ENCODE measurements around the gene LRRC8E.
"Not testable (repeated sequence)": the region's sequence is repeated elsewhere in the genome, so short reads cannot be mapped to it uniquely, and the experiment has no call there.

Gene LRRC8E

DNA sequence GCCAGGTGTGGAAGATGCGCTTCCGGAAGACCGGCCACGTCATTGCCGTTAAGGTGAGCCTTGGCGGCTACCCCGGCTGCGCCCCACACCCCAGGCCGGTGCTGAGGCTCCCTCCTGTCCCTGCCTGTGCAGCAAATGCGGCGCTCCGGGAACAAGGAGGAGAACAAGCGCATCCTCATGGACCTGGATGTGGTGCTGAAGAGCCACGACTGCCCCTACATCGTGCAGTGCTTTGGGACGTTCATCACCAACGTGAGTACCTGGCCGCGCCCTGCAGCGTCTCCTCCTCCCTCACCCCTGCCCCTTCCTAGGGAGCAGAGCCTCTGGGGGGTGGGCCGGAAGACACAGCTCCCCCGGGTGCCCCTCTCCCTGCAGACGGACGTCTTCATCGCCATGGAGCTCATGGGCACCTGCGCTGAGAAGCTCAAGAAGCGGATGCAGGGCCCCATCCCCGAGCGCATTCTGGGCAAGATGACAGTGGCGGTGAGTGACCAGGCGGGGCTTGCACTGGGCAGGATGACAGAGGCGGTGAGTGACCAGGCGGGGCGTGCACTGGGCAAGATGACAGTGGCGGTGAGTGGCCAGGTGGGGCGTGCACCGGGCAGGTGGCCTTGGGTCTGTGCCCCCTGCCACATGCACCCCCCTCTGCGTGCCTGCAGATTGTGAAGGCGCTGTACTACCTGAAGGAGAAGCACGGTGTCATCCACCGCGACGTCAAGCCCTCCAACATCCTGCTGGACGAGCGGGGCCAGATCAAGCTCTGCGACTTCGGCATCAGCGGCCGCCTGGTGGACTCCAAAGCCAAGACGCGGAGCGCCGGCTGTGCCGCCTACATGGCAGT lies 22.2 kb downstream of the LRRC8E start:
- no peak for DNase-seq

DNA sequence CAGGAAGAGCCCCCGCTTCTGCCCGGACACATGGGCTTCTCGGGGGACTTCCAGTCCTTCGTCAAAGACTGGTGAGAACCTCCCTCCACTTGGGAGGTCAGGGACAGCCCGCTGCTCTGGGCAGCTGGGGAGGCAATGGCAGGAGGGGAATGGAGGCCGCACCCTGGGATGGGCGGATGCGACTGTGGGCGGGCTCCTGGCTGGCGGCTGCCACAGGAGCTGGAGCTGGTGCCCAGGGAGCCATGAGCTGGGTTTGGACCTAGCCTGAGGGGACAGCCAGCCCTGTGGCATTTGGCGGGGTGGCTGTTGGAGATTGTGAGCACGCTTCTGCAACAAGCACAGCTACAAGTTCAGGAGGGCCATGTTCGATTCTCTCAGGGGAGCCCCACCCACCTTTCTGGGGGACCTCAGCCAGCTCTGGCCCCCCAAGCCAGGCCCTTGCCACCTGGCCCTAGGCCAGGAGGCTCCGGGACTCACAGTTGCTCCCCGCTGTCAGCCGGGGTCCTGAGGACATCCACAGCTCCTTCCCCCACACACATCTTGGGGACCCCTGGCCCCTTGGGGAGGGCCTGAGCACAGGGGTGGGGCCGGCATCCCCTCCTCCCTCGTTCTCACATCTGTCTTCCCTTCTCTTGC lies 23.3 kb downstream of the LRRC8E start:
- DNase-seq = no peak

DNA sequence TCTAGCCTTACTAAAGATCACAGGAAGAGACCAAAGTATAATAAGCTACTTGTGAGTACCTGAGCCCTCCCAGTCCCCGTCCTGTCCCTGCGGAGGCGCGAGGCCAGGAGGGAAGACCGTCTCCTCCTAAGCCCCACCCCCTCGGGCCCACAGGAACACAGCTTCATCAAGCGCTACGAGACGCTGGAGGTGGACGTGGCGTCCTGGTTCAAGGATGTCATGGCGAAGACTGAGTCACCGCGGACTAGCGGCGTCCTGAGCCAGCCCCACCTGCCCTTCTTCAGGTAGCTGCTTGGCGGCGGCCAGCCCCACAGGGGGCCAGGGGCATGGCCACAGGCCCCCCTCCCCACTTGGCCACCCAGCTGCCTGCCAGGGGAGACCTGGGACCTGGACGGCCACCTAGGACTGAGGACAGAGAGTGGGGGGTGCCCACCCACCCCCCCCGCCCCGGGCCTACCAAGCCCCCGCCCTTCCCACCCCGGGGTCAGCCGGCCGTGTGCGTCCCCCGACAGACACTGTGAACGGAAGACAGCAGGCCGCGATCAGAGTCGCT lies 23.9 kb downstream of the LRRC8E start:
- DNase-seq = no peak

DNA sequence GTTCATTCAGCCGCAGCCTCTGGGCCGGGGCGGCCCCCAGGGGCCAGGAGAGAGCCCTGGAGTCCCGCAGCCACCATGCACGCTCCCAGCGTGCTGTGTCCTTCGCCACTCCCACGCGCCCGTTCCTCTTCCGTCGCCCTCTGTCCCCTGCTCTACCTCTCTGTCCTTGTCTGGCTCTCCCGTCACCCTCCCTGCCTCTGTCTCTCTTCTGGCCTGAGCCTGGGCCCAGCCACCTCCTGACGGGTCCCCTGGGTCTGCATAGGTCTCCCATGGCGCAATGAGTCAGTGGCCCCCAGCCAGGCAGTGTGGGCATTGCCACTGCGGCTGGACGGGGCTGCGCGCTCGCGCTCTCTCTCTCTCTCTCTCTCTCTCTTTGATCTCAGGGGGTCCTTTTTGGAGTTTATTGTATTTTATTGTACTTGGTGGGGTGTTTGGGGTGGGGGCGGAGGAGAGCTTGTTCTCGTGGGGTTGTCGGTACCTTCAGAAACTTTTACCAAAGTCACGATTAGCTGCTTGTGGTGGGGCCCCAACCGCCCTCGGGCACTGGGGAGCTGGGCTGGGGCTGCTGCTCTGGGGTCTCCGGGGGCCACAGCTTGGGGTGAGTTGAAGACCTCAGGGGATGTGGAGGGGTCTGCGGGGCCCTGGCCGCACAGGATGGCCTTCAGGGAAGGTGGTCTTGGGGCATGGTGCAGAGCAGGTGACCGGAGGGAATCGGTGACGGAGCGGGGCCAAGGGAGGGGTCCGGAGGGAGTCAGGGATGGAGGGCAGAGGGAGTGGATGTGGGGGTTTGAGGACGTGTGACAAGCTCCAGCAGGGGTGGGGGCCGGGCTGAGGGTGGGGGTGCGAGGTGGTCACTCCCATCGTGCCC lies 24.6 kb downstream of the LRRC8E start:
- no peak for DNase-seq

DNA sequence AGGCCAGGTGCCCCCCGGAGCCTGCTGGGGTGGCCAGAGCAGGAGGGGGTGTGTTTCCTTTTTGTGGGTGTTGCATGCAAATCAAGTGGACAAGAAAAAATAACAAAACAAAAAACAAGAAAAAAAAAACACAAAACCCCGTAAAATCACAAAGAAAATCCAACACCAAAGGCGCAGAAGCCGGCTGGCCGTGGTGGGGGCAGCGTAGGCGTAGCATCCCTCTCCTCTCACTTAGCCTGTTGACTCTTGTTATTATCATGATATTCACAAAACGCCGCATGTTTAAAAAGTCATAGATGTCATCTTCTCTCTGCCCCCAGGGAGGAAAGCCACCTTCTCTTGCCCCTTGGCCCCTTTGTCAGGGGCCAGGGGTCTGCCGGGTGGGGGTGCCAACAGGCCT lies 25.3 kb downstream of the LRRC8E start:
- no peak for DNase-seq

DNA sequence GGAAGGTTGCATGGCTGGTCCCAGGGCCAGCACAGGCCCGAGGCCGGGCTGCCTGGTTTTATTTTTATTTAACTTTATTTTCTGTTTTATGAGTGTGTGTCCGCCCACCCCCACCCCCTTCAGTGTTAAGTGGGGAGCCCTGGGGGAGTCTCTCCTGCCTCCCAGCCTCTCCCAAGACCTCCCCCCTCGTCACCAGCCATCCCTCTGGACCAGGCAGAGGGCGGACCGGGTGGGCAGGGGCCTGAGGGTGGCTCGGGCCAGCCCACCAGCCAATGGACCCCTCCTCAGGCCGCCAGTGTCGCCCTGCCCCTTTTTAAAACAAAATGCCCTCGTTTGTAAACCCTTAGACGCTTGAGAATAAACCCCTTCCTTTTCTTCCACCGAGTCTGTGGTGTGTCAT lies 25.8 kb downstream of the LRRC8E start:
- DNase-seq = no peak

DNA sequence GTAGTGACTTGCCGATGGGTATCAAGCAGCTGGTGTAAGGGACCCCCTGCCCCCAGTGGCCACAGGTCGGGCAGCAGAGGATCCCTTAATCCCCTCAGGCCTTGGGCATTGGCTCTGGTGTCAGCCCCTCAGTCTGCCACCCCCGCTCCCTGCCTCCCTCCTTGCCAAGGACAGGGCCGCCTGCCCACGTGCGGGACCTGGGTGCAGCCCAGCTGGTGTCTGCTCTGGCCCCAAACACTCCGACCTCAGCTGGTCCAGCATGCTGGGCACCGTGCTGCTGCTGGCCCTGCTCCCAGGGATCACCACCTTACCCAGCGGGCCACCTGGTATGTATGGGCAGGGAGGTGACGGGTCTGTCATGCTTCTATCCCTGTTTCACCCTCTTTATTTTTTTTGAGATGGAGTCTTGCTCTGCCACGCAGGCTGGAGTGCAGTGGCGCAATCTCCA lies 26.3 kb downstream of the LRRC8E start, which contains the start of gene TGFBR3L:
TGFBR3L (plus strand) TSS at position 233 of the 448 bp plus-strand sequence.
- DNase-seq = no peak

DNA sequence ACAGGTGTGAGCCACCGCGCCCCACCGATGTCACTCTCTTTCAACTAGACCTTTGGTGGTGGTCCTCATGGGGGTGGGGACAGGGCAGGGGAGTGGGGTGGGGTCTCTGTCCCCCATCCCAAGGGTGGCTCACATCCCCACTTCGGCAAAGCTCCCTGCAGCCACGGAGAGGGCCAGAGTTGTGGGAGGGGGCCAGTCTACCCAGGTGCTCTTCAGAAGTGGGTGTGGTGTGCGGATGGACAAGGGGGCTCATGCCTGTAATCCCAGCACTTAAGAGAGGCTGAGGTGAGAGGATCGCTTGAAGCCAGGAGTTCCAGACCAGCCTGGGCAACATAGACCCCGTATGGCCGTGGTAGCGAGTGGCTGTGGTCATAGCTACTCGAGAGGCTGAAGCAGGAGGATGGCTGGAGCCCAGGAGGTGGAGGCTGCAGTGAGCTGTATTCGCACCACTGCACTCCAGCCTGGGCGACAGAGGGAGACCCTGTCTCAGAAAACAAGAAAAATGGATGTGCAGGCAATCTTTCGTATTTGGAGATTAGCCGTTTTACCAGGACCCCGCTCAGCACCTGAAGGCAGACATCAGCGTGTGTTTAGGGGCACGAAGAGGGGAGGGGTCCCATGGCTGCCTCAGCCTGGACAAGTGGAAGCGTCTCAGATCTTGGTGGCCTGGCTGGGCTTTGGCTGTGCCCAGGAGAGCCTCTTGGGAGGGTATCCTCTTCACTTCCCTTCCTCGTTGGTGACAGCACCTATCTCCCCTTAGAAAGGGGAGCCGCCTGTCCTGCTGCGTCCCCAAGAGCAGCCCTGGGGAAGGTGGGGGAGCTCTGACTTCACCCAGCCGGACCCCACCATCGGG lies 27.2 kb downstream of the LRRC8E start:
- no peak for DNase-seq

DNA sequence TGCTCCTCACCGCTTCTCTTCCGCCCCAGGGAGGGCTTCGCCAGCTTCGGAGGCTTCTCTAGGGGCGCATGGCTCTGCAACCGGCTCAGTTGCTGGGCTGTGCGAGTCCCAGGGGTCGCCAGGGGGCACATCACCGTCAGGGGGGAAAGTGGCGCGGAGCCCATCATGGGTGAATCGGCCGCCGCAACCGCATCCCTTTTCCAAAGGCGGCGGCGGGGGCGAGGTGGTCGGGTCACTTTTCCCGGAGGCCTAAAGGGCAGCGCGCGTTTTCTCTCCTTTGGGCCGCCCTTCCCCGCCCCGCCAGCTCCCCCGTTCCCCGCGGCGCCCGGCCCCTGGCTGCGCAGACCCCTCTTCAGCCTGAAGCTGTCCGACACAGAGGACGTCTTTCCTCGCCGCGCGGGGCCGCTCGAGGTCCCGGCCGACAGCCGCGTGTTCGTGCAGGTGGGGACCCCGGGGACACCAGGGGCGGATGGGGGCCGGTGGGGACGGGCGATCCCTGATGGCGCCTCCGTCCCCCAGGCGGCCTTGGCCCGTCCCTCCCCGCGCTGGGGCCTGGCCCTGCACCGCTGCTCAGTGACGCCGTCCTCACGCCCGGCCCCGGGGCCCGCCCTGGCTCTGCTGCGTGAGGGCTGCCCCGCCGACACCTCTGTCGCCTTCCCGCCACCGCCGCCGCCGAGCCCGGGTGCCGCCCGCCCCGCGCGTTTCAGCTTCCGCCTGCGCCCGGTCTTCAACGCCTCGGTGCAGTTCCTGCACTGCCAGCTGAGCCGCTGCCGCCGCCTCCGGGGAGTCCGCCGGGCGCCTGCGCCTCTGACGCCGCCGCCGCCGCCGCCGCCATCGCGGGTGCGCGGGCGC lies 28.0 kb downstream of the LRRC8E start:
- DNase-seq = no peak

DNA sequence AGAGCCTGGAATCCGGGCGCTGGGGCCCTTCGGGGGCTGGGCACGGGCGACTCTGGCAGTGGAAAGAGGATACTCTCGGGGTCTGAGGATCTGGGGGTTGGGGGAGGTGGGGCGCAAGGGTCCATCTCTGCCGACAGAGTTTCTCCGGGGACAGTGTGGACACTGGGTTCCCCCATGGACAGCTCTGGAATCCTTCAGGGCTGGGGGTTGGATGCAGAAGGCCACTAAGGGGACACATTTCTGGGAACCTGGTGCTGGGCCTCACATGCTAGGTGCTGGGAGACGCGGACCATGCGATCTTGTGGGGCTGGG lies 28.6 kb downstream of the LRRC8E start:
- DNase-seq = no peak

DNA sequence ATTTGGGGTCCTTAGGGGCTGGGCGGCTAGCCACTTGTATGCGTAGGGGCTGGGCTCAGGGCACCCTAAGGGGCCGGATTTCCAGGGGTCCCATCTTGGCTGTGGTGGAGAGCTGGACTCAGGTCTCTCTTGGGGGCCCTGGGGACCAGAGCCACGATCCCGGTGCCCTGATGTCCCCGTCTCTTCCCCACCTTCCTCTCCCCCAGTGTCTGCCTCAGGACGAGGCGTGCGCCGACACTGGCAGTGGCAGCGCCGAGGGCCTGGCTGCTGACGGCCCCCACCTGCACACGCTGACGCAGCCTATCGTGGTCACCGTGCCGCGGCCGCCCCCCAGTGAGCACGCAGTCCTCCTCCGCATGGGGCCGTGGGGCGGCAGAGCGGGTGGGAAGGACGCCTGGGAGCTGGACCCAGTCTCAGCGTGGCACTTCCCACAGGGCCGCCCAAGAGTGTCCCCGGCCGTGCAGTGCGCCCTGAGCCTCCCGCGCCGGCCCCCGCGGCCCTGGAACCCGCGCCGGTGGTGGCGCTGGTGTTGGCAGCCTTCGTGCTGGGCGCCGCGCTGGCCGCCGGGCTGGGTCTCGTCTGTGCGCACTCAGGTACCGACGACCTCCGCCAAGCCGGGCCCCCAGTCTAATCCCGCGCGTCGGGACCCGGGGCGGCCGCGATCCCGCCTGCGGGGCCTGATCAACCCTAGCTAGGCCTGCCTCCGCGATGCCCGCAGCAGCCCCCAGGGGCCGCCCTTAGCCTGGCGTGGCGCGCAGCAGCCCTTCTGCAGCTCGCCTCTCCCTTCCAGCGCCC lies 29.2 kb downstream of the LRRC8E start:
- peak; percentile 9 for DNase-seq

DNA sequence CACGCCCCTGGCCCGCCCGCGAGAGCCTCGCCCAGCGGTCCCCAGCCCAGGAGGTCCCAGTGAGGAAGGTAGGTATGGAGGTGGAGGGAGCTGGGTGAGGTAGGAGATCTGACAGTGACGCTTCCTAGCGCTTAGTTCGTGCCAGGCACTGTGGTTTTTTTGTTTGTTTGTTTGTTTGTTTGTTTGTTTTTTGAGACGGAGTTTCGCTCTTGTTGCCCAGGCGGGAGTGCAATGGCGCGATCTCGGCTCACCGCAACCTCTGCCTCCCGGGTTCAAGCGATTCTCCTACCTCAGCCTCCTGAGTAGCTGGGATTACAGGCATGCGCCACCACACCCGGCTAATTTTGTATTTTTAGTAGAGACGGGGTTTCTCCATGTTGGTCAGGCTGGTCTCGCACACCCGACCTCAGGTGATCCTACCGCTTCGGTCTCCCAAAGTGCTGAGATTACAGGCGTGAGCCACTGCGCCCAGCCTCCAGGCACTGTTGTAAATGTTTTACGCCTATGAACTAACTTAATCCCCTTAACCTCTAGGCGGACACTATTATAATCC lies 29.8 kb downstream of the LRRC8E start:
- not testable (repeated sequence) for DNase-seq

DNA sequence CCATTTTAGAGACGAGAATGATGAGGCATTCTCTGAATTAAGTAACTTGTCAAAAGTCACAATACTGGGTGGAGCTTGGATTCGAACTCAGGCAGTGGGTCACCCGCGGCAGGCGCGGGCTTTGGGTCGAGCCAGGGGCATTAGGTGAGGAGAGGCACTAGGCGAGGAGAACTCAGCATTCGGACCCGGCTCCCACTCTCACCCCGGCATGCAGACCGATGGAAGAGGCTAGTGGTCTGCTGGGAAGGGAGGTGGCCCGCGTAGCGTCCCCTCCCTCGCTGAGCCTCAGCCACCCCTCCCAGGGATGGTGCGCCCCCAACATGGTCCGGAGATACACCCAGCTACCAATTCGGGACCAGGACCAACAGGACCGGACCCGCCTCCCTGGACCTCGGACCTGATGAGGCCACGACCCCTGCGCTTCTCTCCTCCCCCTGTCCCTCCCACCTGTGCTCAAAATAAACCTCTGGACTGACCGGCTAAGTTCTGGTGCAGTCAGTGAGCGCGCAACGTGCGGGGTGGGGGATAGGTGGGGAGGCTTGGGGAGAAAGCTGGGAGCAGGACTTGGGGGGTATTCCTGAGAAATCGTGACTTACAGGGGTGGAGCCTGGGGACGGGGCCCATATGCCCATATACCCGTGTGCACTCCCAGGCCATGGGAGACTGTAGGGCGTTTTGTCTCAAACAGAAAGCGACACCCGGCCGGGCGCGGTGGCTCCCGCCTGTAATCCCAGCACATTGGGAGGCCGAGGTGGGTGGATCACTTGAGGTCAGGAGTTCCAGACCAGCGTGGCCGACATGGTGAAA lies 30.5 kb downstream of the LRRC8E start:
- no peak for DNase-seq

DNA sequence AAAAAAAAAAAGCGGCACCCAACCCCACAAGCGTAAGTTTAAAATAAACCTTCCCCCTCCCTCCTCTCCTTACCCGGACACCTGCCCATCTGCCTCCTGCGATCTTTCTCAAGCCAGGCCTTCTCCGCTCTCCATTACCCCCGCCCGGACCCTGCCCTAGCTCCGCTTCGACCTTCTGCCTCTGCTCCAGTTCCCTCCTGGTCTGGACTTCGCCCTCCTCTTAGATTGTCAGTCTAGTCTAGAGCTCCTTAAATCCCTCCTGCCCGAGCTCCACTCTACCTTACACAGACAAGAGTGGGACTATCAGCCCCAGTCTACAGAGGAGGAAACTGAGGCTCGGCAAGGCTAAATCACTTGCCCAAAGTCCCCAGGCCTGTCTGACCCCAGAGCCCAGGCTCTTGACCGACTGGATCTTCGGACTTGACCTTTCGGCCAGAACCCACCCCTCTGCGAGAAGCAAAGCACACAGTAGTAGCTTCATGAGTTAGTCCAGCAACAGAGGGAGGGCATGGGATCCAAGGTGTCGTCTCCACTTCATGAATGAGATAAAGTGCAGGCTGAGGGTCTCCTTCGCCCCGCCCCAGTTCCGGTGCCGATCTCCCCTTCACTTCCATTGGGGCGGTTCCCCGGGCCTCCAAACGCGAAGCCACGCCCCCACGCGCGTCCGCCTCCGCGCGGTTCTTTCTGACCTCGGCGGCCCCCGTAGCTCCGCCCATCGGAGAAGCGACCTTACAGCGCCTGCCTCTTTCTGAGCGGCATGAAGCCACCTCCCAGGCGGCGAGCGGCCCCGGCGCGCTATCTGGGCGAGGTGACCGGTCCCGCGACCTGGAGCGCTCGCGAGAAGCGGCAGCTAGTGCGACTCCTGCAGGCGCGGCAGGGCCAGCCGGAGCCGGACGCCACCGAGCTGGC lies 31.6 kb downstream of the LRRC8E start, which contains the start of gene SNAPC2:
SNAPC2 (plus strand) TSS at position 729 of the 909 bp plus-strand sequence; CDS start at position 758, 29 bp downstream.
- DNase-seq = peak; percentile 85

DNA sequence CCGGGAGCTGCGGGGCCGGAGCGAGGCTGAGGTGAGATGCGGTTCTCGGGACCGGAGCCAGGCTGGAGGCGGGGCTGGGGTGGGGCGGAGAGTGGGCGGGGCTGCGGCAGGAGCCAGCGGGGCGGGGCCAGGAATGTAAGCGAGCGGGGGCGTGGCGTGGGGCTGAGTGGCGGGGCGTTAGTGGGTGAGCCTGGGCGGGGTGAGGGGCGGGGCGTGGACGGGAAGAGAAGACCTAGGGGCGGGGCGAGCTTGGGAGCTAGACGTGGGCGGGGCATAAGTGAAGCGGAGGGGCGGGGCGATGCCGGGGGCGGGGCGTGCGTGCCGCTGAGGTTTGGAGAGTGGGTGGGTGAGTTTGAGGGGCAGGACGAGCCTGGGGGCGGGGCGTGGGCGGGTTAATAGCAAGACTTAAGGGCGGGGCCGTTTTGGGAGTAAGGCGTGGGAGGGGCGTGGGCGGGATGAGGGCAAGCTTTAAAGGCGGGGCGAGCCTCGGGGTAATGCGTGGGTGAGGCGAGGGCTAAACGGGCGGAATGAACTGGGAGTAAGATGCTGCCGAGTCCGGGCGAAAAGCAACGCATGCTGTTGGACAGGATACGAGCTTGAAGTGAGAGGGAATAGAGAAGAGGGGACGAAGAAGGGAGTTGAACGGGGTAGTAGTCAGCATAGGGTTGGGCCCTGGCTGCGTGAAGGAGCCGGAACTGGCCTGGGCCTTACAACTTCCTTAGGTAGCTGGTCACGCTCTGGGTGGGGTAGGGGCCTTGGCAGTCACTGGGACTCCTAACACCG lies 32.4 kb downstream of the LRRC8E start:
- peak; percentile 92 for DNase-seq

DNA sequence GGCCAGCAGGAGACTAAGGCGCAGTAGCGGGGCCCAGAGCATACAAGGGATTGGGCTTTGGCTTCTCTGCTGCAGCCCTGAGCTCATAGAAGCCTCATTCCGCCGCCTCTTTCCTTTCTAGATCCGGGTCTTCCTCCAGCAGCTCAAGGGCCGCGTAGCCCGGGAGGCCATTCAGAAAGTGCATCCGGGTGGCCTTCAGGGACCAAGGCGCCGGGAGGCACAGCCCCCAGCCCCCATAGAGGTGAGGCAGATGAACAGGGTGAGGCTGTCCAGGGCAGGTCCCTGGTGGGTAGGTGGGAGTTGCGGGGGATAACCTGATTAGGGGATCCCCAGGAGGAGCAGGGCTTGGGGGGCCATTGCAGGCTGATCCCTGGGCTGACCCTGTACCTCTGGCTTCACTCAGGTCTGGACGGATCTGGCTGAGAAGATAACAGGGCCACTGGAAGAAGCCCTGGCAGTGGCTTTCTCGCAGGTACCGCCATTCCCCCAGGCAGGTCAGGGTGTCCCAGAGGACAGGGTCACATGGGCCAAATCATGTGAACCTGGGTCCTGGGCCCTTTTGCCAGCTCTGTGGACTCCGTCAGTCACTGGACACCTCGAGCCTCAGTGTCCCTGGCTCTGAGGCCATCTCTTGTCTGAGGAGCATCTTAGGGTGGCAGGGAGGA lies 33.1 kb downstream of the LRRC8E start:
- DNase-seq = no peak
